GM18858 (cell line): ENCODE measurements around the gene GHRH.

ENCODE experiments used
- ATAC-seq: cut with Tn5 transposase; IDR thresholded peaks from one replicate; pipeline ENCODE4 v1.9.1; 2021; ENCODE audit not compliant: unreplicated experiment

Gene GHRH, protein sequence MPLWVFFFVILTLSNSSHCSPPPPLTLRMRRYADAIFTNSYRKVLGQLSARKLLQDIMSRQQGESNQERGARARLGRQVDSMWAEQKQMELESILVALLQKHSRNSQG

DNA sequence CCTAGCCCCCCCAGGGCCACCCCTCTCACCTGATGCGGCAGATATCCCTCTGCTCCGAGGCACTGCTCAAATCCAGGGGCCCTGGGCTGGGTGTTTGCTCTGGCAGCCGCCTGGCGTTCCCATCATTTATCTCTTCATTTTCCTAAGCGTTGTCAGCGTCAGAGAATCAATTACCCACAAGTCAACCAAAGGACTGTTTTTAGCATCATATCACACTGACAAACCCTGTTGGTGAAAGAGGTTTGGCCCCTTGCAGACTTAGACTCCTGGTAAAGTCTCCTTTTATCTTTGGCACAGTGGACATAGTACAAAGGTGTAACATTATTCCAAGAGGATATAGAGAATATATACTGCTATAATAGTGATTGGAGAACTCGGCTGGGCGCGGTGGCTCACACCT, at the start of gene GHRH:
Gene GHRH (minus strand): TSS at position 101 of the 400 bp plus-strand sequence. CDS start 4,925 bp downstream, outside the sequence.
- ATAC-seq: no peak

DNA sequence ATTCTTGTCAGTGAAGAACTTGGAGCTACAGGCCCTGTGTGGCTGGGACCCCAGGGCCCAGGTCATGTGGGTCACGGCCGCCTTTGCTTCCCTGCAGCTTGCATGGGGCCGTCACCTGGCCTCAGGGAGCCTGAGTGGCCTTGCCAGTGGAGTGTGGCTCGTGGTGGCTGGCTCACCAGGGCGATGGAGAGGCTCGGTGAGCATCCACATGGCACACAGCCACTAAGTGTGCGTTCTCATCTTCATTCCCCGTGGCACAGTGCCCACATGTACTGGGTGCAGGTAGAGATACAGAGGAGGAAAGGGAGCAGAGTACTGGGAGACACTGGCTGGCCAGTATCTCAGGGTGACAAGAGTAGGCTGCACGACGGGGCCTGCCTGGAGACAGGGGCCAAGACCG, 49.3 kb upstream of the GHRH start:
- no peak for ATAC-seq

DNA sequence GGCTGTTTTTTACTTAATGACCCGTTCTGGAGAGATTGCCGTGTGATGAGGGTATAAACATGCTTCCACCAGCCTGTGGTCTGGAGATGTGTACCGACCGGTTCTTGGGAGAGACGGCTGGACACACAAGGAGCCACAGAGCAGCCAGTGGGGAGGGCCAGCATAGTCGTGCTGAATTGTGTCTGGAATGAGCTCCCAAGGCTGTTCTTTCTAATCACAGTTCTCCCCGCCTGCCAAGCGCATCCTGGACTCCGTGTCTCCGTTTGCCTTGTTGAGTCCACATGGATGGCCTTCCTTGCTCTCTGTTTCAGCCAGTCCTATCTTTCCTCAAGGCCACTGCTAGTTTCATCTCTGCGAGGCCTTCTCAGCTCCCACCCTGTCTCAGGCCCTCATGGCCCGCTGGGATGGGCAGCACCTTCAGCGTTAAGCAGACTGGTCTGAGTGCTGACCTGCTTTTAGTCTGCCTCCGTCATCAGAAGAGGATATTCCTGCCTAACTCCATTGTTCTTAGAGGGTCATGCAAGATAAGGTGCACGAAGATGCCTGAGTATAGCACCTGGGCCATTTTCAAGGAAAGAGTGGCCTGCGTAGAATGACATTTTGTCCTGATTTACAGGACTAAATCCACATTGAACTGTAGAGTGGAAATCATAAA, 48.4 kb upstream of the GHRH start:
- ATAC-seq: no peak

DNA sequence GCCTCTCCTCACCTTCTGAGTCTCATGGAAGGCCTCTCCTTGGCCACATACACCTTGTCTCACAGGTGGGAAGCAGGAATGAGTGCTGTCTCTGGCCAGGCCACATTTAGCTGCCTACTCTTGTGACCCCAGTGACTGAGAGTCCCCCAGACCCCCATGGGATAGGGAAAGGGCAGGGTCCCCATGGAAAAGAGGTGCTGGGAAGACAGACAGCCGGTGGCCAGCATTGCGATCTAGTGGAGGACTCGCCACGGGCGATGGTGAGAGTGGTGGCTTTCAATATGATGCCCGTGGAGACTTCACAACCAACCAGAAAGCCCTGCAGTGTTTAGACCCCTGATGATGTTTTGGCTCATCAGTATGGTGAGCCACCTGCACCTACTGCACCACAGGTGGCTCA, 47.7 kb upstream of the GHRH start:
- no peak for ATAC-seq

DNA sequence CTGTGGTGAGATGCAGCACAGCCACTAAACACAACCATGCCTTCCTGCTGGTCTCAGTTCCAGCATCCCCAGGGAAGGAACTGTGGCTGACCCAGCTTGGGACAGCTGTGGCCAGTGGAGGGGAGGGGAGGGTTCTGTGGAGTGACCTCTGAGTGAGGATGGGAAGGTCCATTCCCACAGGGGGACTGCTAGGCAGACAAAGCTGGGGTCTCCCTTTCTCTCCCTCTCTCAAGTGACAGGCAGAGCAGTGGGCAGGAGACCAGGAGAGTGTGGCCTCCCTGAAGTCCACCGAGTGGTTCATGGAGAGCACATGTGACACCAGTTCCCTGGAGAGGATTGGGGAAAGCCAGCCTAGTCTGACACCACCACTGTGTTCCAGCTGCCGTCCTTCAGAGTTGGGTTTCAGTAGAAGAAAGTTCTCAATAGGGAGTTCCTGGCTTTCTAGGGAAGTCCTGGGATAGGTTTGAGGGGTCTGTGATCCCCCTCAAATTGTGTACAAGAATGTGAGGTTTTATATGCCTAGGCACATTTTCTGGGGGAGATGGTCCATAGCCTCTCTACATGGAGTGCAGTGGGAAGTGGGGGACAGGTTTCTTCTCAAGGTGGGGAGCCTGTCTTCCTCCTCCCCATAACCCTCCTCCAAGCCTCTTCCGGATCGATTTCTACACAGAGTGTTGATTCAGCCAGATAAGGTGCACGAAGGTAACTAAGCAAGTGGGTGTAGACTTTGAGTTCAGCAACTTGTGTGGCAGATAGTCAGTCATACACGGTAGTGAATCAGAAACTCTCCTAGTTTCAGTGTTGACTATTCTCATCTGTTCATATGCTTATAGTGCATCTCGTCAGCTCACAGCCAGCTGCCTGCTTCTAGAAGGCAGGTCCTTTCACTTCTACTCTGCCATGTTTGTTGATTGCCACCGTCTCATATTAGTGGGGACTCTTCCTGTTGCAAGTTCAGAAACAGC, 46.8 kb upstream of the GHRH start:
- peak; percentile 85 for ATAC-seq

DNA sequence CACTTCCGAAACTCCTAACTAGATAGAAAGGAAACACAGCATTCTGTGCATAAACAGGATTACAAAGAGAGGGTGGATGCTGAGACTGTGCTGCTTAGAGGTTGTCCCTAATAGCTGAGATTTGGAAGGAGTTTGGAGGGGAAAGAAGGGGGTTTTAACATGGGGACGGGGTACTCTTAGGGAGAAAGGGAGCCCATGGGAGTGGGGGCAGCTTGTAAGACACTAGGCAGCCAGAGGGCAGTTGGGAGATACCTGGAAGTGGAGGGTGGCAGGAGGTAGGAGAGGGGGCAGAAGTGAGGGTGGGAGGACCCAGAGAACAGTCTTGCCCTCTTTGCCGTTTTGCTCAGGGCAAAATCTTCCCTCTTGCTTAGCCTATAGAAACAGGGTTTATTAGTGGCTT, 44.2 kb upstream of the GHRH start:
- no peak for ATAC-seq

DNA sequence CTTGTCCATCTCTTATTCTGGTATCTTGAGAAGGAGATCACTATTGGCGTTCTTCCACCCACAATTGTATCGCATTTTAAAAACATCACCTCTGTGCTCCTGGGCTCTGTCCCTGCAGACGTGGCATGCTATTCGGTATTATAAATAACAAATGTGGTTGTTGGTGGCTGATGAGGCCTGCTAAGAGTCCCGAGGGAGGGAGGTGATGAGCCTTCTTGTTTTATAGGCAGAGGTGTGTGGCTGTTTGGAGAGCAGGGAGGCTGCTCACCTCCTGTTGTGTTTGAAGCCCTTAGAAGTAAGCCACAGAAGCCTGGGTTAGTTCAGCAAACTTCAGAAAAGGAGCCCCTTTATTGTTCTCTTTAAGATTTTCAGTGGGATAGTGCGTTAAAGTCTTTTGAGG, 43.5 kb upstream of the GHRH start:
- ATAC-seq: no peak

DNA sequence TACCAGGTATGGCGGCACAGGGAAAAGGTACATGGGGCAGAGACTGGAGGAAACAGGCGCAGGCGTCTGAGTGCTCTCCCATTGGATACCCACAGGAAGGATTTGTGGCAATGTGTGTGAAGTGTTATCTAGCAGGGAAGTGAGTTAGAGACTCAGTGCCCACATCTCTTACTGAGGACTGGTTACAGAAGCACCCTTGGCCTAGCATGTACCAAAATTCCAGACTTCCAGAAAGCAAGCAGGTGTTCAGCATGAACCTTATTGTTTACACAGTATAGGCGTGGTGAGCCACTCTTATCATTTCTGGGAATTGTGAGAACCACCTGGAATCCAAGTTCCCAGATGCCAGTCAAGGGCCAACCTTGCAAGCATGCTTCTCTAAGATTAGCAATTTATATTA, 42.0 kb upstream of the GHRH start:
- no peak for ATAC-seq

DNA sequence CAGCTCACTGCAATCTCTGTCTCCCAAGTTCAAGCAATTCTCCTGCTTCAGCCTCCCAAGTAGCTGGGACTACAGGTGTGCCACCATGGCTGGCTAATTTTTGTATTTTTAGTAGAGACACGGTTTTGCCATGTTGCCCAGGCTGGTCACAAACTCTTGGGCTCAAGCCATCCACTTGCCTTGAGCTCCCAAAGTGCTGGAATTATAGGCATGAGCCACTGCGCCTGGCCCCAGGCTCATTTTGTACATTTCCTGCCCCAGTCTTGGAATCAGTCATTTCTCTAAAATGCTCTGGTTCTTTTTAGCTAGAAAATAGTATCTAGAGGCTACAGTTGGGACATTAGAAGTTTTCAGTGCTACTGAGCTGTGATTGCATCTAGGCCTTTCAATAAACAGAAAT, 41.4 kb upstream of the GHRH start:
- ATAC-seq: no peak

DNA sequence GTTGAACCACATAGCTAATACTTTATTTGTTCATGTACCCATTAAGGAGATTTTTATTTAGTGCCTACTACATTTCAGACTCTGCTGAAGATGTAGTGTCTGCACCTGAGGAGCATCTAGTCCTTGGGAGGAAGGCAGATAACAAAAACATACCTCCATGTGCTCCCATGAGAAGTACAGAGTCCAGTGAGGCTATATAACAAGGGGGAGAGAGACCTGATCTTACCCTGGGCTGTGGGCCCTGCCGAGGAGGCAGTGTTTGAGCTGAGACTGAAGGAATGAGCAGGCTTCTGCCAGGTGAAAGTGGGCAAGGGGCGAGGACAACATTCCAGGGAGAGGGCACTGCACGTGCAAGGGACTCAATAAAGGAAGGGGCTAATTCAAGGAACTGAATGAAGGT, 39.9 kb upstream of the GHRH start:
- ATAC-seq: no peak

DNA sequence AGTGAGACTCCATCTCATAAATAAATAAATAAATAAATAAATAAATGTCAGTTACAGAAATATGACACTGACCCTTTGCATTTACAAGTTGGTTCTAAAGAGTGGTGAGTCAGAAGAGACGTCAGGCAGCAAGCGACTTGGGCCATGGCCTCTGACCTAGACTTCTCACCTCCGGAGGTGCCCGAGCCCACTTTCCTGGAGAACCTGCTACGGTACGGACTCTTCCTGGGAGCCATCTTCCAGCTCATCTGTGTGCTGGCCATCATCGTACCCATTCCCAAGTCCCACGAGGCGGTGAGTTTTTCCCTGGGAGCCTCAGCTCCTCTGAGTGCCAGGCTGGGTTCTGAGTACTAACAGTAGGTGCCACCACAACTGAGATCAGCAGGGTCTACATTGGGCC, 39.5 kb upstream of the GHRH start:
- ATAC-seq: no peak

DNA sequence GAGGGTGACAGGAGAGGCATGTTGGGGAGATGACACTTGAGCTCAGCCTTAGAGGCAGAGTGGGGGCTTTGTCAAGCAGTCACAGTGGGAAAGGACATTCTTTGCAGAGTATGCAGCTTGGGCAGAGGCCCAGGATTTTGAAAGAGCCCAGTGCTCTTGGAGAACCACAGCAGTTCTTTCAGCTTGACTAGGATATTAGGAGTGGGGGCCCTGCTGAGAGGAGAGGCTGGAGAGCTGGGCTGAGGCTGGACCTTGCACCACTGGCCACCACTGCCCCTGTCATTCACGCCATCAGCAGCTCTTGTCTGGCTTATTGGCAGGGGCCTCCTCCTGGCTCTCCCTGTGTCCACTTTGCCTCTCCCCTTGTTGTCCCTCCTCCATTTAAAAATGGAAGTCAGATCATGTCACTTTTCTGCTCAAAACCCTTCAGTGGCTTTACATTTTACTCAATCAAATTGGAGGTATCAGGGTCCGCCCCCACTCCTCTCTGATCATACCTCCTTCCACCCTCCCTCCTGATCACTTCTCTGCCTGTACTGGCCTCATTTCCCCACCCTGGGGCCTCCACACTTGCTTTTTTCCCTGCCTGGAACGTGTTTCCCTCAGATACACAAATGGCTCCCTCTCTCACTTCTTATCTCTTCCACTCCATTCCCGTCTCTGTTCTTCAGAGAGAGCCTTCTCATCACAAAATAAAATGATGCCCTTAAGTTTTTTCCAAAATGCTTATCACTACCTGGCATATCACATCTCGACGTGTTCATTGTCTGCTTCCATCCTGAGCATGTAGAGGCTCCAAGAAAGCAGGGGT, 38.3 kb upstream of the GHRH start:
- no peak for ATAC-seq

DNA sequence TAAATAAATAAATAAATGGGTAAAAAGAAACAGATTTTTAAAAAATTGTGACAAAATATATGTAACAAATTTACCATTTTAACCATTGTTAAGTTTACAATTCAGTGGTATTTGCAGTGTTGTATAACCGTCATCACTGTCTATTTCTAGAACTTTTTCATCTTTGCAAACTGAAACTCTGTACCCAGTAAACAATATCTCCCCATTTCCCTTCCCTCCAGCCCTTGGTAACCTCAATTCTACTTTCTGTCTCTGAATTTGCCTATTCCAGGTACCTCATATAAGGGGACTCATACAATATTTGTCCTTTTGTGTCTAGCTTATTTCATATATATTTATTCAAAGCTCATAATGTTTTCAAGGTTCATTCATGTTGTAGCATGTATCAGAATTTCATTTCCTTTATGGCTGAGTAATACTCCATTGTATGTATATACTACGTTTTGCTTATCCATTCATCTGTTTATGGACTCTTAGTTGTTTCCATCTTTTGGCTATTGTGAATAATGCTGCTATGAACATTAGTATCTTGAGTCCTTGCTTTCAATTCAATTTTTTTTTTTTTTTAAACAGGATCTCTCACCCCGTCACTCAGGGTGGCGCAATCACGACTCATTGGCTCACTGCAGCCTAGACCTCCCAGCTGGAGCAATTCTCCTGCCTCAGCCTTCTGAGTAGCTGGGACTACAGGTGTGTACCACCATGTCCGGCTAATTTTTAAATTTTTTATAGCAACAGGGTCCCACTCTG, 36.8 kb upstream of the GHRH start:
- ATAC-seq: no peak

DNA sequence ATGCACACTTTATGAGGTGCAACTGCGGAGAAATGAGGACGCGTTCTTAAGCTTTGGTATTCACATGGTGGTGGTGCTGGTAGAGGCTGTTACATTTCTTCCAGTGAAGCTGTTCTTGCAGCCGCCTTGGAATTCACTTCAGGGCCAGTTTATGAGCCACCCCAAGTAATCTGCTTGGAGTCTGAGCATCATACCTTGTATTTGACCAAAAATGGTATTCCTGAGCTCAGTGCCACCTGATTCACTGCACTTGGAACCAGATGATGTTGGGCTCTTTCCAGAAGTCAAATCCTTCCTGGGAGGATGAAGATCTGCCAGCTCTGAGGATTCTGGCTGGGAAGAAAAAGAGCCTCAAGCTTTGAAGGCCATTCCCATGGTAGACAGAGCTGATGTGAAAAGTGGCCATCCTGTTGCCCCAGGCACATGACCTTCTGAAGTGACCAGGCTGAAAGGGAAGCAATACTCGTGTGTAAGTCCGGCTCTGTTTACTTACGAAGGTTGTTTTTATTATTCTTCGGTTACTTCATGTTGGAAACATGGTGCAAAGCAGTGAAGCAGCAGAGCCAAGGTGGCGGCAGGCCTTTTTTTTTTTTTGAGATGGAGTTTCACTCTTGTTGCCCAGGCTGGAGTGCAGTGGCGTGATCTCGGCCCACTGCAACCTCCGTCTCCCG, 35.6 kb upstream of the GHRH start:
- no peak for ATAC-seq

DNA sequence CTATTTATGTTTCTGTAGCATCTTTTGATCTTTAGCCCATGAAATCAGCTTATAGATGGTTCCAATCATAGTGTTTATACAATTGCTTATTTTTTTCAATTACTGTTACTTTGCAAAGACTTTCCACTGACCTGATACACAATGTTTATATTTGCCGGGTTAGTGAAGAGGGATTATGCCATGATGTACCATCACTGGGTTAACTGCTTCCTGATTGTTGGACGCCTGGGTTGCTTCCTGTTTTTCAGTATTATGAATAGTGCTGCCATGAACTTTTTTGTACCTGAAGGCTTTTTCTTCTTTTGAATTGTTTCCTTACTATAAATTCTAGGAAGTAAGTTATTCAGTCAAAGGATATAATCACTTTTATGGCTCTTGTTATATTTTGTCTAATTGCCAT, 34.8 kb upstream of the GHRH start:
- no peak for ATAC-seq

DNA sequence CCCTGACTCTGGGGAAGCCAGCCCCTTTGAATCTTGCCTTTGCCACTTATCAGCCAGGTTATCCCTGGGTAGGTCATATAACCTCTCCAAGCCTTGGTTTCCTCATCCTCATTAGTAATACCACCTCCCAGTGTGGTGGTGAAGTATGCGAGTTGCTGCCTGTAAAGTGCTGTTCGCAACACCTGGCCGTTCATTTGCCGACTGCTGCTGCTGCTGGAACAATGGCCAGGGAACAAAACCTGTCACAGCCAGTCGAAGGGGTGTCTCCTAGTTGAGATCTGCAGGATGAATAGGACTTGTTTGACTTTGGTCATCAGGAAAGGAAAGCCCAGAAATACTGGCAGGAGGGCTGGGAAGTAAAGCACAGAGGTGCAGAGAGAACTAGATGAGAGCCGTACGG, 34.0 kb upstream of the GHRH start:
- no peak for ATAC-seq

DNA sequence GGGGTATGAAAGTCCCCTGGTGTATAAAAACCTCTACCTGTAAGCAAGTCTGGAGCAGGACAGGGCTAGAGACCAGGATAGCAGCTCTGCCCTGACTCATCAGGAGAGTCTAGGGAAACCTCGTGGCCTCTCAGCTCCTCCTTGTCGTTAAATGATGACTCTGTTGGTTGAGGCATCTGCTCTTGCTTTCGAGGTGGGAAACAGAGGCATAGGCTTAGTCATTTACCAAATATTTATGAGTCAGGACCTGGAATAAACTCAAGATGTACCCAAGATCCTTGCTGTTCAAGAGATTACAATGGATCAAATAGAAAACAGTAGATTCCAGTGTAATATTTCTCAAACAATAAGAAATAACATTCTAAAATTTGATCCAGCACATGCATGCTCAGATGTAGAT, 33.4 kb upstream of the GHRH start:
- no peak for ATAC-seq

DNA sequence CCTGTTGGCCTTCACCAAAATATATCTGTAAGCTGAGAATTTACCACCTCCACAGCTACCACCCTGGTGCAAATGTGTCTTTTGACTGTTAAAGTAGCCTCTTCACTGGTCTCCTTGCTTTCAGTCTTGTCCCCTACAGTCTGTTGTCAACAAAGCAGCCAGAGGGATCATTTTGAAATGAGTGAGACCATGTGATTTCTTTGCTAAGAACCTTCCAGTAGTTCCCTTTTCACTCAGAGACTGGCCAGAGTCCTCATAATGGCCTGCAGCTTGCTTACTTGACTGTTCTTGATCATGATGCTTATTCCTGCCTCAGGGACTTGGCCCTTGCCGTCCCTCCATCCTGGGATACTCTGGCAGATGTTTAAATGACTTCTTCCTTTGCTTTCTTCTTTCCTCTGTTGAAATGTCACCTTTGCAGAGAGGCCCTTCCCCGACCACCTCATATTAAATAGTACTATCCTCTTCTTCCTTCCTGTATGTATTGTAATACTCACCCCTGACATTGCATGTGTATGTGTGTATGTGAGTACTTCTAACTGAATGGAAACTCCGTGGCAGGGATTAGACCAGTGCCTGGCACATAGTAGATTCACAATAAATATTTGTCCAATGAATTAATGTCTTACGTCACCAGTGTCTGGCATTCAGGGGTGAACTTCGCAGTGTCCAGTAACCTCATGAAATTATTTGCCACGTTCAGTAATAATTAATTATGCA, 32.8 kb upstream of the GHRH start:
- no peak for ATAC-seq

DNA sequence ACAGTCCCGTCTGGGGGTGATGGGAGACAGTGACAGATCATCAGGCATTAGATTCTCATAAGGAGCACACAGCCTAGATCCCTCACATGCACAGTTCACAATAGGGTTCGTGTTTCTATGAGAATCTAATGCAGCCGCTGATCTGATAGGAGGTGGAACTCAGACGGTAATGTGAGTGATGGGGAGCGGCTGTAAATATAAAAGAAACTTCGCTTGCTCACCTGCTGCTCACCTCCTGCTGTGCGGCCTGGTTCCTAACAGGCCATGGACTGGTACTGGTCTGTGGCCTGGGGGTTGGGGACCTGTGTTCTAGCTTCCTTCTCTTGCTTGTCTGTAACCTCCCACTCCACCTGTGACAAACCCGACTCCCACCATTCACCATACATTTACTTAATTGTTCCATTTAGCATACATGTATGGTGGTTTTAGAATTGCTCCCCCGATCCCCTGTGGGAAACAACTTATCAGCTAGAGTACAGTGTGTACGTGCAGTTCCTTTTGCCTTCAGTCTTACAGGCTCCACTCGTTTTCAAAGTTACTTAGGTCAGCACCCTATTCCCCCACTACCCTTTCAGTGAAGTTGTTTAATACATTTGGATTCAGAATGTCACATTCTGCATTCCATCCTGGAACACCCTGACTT, 31.8 kb upstream of the GHRH start:
- no peak for ATAC-seq
